ENCODE measurements around the gene PCDHGA3.
A peak's percentile ranks its signal among the peaks of the same experiment; 100 is the strongest.
"Not testable (repeated sequence)": the region's sequence is repeated elsewhere in the genome, so short reads cannot be mapped to it uniquely, and the experiment has no call there.

Gene PCDHGA3

DNA sequence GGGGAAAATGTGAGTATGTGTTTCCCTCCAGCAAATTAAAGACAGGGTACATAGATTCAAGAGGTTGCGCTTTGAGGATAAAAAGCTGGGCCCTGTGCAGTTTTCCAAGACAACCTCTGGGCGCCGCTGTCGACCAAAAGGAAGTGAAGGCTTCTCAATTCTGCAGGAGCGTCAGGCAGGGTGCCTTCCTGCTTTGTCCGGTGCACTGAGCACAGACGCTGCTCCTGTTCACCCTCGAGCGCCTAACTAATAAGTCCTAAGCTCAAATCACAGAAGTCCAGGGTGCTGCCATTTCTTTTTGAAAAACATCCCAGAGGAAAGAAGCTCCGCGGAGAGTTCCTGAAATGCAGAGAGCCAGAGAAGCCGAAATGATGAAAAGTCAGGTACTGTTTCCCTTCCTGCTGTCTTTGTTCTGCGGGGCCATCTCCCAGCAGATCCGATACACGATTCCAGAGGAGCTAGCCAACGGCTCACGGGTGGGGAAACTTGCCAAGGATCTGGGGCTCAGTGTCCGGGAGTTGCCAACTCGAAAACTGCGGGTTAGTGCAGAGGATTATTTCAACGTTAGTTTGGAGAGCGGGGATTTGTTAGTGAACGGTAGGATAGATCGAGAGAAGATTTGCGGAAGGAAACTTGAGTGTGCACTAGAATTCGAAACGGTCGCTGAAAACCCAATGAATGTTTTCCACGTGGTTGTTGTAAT lies 6.4 kb downstream of the PCDHGA3 start, which contains the start of gene PCDHGB1:
Gene PCDHGB1 (plus strand): TSS at position 183 of the 703 bp plus-strand sequence. CDS start 162 bp downstream, at position 345.
- DNase-seq: peak; percentile 18

GRCh38 chr5:141351591-141351990 lies 8.0 kb downstream of the PCDHGA3 start:
- no peak for DNase-seq

DNA sequence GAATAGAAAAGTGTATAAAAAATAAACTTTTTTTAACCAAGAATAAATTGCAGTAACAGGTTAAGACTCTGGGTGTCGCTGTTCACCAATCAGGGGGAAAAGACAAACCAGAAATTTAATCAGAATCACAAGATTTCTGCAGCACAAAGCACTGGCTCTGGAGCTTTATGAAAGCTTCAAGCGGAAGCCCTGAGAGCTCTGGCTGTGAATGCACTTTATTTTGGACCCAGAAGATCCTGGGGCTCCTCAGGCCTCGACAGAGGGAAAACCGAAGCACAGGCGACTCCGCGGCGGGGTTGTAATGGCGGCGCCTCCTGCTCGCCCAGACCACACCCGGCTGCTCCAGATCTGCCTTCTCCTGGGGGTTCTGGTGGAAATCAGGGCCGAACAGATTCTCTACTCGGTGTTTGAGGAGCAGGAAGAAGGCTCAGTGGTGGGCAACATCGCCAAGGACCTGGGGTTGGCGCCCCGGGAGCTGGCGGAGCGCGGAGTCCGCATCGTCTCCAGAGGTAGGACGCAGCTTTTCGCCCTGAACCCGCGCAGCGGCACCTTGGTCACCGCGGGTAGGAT lies 11.4 kb downstream of the PCDHGA3 start, which contains the start of gene PCDHGA4:
Gene PCDHGA4 (plus strand): TSS at position 122 of the 570 bp plus-strand sequence. CDS start 87 bp downstream, at position 209.
- DNase-seq: no peak

DNA sequence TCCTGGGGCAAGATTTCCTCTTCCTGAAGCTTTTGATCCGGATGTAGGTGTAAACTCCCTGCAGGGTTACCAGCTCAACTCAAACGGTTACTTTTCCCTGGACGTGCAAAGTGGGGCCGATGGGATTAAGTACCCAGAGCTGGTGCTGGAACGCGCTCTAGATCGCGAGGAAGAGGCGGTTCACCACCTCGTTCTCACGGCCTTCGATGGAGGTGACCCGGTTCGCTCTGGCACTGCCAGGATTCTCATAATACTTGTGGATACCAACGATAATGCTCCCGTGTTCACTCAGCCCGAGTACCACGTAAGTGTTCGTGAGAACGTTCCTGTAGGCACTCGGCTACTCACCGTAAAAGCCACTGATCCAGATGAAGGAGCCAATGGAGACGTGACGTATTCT lies 12.0 kb downstream of the PCDHGA3 start:
- DNase-seq: no peak

GRCh38 chr5:141356133-141356532 lies 12.5 kb downstream of the PCDHGA3 start:
- DNase-seq: no peak

GRCh38 chr5:141356950-141357349 lies 13.3 kb downstream of the PCDHGA3 start:
- DNase-seq: no peak

GRCh38 chr5:141359790-141360426 lies 16.3 kb downstream of the PCDHGA3 start, which contains the start of gene PCDHGB2:
PCDHGB2 (plus strand) TSS chr5:141359994; CDS start chr5:141360136, 142 bp downstream.
- DNase-seq: no peak

- DNase-seq: no peak
Observed at GRCh38 chr5:141360685-141361084, 17.1 kb downstream of the PCDHGA3 start.

- no peak for DNase-seq
Observed at GRCh38 chr5:141362719-141363118, 19.1 kb downstream of the PCDHGA3 start.

DNA sequence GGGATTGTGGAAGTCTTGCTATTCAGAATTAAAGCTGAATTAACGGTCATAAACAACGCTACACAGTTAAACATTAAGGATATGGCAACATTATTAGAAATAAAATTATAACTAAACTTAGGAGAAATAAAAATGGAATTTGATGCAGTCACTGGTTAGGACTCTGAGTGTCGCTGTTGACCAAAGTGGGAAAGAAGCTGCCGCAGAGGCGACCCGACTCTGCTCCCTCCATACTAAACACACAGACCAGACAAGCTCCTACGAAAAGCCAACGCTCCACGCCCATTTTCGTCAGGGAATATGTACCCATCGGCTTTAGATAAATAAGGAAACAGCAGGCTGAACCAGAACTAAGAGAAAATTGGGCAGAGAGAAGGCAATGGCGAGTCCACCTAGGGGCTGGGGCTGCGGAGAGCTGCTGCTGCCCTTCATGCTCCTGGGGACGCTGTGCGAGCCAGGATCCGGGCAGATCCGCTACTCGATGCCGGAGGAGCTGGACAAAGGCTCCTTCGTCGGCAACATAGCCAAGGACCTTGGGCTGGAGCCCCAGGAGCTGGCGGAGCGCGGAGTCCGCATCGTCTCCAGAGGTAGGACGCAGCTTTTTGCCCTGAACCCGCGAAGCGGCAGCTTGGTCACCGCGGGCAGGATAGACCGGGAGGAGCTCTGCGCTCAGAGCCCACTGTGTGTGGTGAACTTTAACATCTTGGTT lies 20.5 kb downstream of the PCDHGA3 start, which contains the start of gene PCDHGA5:
Gene PCDHGA5 (plus strand): TSS at position 211 of the 709 bp plus-strand sequence. CDS start 169 bp downstream, at position 380.
- DNase-seq: no peak

DNA sequence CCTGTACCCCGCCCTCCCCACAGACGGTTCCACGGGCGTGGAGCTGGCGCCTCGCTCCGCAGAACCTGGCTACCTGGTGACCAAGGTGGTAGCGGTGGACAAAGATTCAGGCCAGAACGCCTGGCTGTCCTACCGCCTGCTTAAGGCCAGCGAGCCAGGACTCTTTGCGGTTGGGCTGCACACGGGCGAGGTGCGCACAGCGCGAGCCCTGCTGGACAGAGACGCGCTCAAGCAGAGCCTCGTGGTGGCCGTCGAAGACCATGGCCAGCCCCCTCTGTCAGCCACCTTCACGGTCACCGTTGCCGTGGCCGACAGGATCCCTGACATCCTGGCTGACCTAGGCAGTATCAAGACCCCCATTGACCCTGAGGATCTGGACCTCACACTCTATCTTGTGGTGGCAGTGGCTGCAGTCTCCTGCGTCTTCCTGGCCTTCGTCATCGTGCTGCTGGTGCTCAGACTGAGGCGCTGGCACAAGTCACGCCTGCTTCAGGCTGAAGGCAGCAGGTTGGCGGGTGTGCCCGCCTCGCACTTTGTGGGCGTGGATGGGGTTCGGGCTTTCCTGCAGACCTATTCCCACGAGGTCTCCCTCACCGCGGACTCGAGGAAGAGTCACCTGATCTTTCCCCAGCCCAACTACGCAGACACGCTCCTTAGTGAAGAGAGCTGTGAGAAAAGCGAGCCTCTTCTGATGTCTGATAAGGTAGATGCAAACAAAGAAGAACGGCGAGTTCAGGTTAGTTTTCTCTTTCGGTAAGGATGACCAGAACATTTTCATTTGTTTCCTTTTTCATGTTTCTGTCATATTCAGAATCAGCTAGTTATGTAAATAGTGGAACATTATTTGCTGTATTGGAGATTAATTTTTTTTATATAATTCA lies 22.6 kb downstream of the PCDHGA3 start:
- no peak for DNase-seq

GRCh38 chr5:141369994-141370848 lies 26.6 kb downstream of the PCDHGA3 start, which contains the start of gene PCDHGB3:
PCDHGB3 (plus strand) TSS chr5:141370242; CDS start chr5:141370395, 153 bp downstream.
- no peak for DNase-seq

DNA sequence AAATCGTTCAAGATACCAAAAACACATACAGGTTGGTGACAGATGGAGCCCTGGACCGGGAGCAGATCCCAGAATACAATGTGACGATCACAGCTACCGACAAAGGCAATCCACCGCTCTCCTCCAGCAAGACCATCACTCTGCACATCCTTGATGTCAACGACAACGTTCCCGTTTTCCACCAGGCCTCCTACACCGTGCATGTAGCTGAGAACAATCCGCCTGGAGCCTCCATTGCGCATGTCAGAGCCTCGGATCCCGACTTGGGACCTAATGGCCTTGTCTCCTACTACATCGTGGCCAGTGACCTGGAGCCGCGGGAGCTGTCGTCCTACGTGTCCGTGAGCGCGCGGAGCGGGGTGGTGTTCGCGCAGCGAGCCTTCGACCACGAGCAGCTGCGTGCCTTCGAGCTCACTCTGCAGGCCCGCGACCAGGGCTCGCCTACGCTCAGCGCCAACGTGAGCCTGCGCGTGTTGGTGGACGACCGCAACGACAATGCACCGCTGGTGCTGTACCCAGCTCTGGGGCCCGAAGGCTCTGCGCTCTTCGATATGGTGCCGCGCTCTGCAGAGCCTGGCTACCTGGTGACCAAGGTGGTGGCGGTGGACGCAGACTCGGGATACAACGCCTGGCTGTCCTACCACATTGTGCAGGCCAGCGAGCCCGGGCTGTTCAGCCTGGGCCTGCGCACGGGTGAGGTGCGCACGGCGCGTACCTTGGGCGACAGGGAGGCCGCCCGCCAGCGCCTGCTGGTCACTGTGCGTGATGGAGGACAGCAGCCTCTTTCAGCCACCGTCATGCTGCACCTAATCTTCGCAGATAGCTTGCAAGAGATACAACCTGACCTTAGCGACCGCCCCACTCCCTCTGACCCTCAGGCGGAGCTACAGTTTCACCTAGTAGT lies 28.2 kb downstream of the PCDHGA3 start:
- no peak for DNase-seq

- DNase-seq: no peak
Observed at GRCh38 chr5:141373673-141374317, 30.2 kb downstream of the PCDHGA3 start, which contains the start of gene PCDHGA6. PCDHGA6 (plus strand) TSS chr5:141373891; CDS start chr5:141374084, 193 bp downstream.

GRCh38 chr5:141374627-141375026 lies 31.0 kb downstream of the PCDHGA3 start:
- DNase-seq: no peak

GRCh38 chr5:141375444-141376155 lies 32.0 kb downstream of the PCDHGA3 start:
- DNase-seq: not testable (repeated sequence)

DNA sequence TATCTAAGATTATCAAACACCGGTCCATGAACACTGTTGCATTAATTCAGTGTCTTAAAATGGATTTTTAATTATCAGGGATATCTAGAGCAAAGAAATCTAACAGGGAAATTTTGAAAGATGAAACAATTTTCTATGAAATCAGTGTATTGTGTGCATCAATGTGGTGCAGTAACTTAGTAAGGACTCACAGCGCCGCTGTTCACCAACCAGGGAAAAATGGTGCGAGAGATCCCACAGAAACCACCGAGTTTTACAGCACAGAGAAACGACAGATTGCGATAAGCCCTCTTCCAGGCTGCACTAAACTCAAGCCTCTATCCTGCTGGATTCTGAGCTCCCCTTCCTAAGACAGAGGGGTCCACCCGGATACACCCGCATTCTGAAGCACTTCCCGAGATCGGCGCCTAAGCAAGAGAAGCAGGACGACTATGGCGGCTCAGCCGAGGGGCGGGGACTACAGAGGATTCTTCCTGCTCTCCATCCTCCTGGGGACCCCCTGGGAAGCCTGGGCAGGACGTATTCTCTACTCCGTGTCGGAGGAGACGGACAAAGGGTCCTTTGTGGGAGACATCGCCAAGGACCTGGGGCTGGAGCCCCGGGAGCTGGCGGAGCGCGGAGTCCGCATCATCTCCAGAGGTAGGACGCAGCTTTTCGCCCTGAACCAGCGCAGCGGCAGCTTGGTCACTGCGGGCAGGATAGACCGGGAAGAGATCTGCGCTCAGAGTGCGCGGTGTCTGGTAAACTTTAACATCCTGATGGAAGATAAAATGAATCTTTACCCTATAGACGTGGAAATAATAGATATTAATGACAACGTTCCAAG lies 39.1 kb downstream of the PCDHGA3 start, which contains the start of gene PCDHGA7:
Gene PCDHGA7 (plus strand): TSS at position 274 of the 826 bp plus-strand sequence. CDS start 158 bp downstream, at position 432.
- DNase-seq: no peak

Data from stimulated activated CD4-positive, alpha-beta T cell treated with anti-CD3 and anti-CD28 coated beads, Interleukin-4, amount 100 ng/mL, for 24 hours (primary cell).